MCF 10A (cell line): ENCODE measurements around the gene TIGD2. TPM values are rescaled to one million over a fixed set of nuclear protein-coding genes. Genes with fewer than 3 reads are reported as not detected.

Experiments used
- BruUV-seq: library from RNA; stranded (reverse); fragments of 400-500 nt; replicated peaks from 2 replicates; lab custom pipeline; 2021; lab: Mats Ljungman, UMichigan
- CTCF ChIA-PET: fragments of 300-600 bp; sonication (Branson Sonifier 250); formaldehyde crosslinking; extraction: SDS; loops from one replicate; lab custom pipeline; 2021; ENCODE audit warnings: antibody characterized with exemption, inconsistent platforms; lab: Yijun Ruan, JAX
- POLR2A ChIA-PET: fragments of 300-600, 350-650 bp; sonication (Branson Sonifier 250); formaldehyde crosslinking; extraction: SDS; loops from one replicate; lab custom pipeline; 2020; ENCODE audit warnings: antibody characterized with exemption, inconsistent platforms; lab: Yijun Ruan, JAX
- DNase-seq: peaks from one replicate; pipeline ENCODE4 v3.0.0-alpha.2; 2018; ENCODE audit not compliant: unreplicated experiment
- H3K27ac Mint-ChIP-seq: one replicate; pipeline ENCODE4 v1.8.0; 2022; ENCODE audit warnings: mild to moderate bottlenecking, low read depth, mixed read lengths; ENCODE audit not compliant: unreplicated experiment
- H3K27me3 Mint-ChIP-seq: one replicate; pipeline ENCODE4 v1.8.0; 2022; ENCODE audit warnings: mixed read lengths; ENCODE audit not compliant: insufficient read depth, unreplicated experiment
- H3K36me3 Mint-ChIP-seq: one replicate; pipeline ENCODE4 v1.8.0; 2022; ENCODE audit warnings: mild to moderate bottlenecking, moderate library complexity, mixed read lengths; ENCODE audit not compliant: insufficient read depth, unreplicated experiment
- H3K4me1 Mint-ChIP-seq: one replicate; pipeline ENCODE4 v1.8.0; 2022; ENCODE audit warnings: mixed read lengths; ENCODE audit not compliant: insufficient read depth, unreplicated experiment
- H3K4me3 Mint-ChIP-seq: one replicate; pipeline ENCODE4 v1.8.0; 2022; ENCODE audit warnings: mild to moderate bottlenecking, moderate library complexity, mixed read lengths; ENCODE audit not compliant: unreplicated experiment
- H3K9me3 Mint-ChIP-seq: one replicate; pipeline ENCODE4 v1.8.0; 2022; ENCODE audit warnings: mixed read lengths; ENCODE audit not compliant: unreplicated experiment
- CTCF ChIP-seq: fragments of 200-600 bp; IDR thresholded peaks from one replicate; pipeline ENCODE4 v1.8.0; 2022; ENCODE audit warnings: antibody characterized with exemption, mild to moderate bottlenecking; ENCODE audit not compliant: unreplicated experiment
- intact Hi-C: fragments of 100-400 bp; cut with micrococcal nuclease; formaldehyde crosslinking; loops from 2 replicates; pipeline ENCODE4 v1.14.1; 2022
- total RNA-seq: library from RNA; stranded (reverse); gene quantifications from 2 replicates; pipeline ENCODE4 v1.2.3, GENCODE V29; 2022

Gene TIGD2
- total RNA-seq, 1 experiment from 2014 or later = 15.1 TPM

DNA sequence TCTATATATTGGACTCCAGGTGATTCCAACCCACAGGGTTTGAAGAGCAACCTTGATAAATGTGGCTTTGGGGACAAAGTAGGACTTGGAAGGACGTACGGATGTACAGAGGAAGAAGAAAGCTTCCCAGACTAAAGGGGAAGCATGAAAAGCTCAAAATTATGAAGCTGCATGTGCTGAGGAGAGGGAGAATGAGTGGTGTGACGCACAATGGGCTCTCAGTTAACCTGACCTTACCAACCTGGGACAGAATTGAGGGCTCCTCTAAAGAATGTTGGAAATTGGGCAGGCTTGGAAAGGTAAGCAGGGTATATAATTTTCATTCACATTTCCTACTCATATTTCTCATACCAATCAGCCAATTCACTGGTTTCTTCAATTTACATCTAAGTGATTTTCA, 10.5 kb upstream of the TIGD2 start:
- intact Hi-C loops = no loop called here
- BruUV-seq = no TSS peak
- H3K9me3 Mint-ChIP-seq = no peaks in the 10 kb centered on the region
- no peaks in the 10 kb centered on the region for H3K36me3 Mint-ChIP-seq
- H3K4me1 Mint-ChIP-seq = no peaks in the 10 kb centered on the region
- no peak overlapping the region for H3K27ac Mint-ChIP-seq
- H3K4me3 Mint-ChIP-seq = no peak overlapping the region
- no peak for DNase-seq
- CTCF ChIA-PET = no interaction called here
- no peaks in the 10 kb centered on the region for H3K27me3 Mint-ChIP-seq
- TF ChIP-seq CTCF = no peak
- POLR2A ChIA-PET = no interaction called here

DNA sequence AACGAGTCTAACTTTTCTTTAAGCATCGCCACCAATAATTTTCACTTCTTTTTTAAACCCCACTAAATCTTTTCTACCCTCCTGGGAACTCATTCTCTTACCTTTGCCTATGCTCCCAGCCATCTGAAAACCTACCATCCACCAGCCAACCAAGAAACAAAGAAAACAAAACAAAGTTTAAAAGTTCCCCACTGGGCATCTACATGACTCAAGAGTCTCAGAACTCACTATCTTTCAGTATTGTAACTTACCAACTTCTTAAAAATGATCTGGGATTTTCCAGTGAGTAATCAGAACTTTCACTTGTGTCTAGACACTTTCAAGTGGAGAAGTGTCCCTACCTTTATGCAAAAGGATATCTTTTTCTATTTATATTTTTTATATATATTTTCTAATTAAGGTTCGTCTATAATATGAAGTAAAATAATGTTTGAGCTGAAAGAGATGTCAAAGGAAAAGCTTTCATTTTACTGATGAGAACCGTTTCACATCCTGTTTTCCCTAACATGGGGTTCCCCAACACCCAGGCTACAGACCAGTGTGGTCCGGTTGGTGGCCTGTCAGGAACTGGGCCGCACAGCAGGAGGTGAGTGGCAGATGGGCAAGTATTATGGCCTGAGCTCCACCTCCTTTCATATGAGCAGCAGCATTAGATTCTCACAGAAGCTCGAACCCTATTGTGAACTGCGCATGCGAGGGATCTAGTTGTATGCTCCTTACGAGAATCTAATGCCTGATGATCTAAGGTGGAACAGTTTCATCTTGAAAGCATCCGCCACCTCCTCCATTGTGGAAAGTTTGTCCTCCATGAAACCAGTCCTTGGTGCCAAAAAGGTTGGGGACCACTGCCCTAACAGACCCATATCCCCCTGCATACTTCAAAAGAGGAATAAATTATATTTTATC, 9.8 kb upstream of the TIGD2 start:
- TF ChIP-seq CTCF = no peak
- DNase-seq = no peak
- BruUV-seq = no TSS peak

GRCh38 chr4:89105726-89106125, 5.6 kb upstream of the TIGD2 start:
- Mint-ChIP-seq H3K36me3 (no peaks in the 10 kb centered on the region), H3K4me3 (no peak overlapping the region), H3K27ac (no peak overlapping the region), H3K4me1 (no peaks in the 10 kb centered on the region), H3K27me3 (no peaks in the 10 kb centered on the region), H3K9me3 (no peaks in the 10 kb centered on the region)
- intact Hi-C loops = no loop called here
- no TSS peak for BruUV-seq
- ChIA-PET CTCF (no interaction called here), POLR2A (no interaction called here)
- DNase-seq = no peak
- TF ChIP-seq CTCF = no peak

More for the DNA sequence above, 9.8 kb upstream of the TIGD2 start:
- Mint-ChIP-seq H3K4me3 (no peak overlapping the region), H3K36me3 (no peaks in the 10 kb centered on the region), H3K9me3 (no peaks in the 10 kb centered on the region), H3K4me1 (no peaks in the 10 kb centered on the region), H3K27me3 (no peaks in the 10 kb centered on the region), H3K27ac (no peak overlapping the region)
- intact Hi-C loops = no loop called here
- CTCF ChIA-PET = no interaction called here
- POLR2A ChIA-PET = no interaction called here

- CTCF ChIA-PET = interaction anchor here (0.8 kb wide), 1 partner anchor 84 kb away, joined by 3 read pairs; no protein-coding TSS in a partner anchor
Observed at GRCh38 chr4:89108091-89108490, 3.2 kb upstream of the TIGD2 start.

More at GRCh38 chr4:89108091-89108490, 3.2 kb upstream of the TIGD2 start:
- Mint-ChIP-seq H3K27ac (no peak overlapping the region), H3K36me3 (peaks cover 4% of the 10 kb centered on the region), H3K27me3 (no peaks in the 10 kb centered on the region), H3K9me3 (no peaks in the 10 kb centered on the region), H3K4me1 (peaks cover 9% of the 10 kb centered on the region), H3K4me3 (no peak overlapping the region)
- intact Hi-C loops = no loop called here
- DNase-seq = no peak
- TF ChIP-seq CTCF = no peak
- no TSS peak for BruUV-seq
- POLR2A ChIA-PET = interaction anchor here (0.7 kb wide), 1 partner anchor 51 kb away, joined by 4 read pairs; the partner anchor contains the start of gene FAM13A
